ENCODE data around the gene HELQ.

HELQ gene

DNA sequence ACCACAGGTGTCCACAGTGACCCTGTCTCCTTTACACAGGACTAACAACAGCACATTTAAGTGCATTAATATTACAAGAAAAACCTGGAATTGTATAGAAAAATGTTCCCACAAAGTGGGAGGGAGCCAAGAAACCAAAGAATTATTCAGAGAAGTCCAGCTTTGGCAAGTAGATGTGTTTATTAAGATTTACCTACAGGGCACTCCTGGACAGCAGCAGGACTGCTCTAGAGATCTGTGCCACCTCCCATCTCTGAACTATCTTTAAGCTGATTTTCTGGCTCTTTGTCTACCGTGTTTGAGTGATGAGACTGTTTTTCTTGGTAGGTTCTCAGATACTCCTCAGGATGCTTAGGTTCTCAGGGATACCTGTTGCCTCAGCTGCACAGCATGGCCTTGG, 82.7 kb downstream of the HELQ start:
- DNase-seq, result no peak
- TF ChIP-seq, protein P1, sequence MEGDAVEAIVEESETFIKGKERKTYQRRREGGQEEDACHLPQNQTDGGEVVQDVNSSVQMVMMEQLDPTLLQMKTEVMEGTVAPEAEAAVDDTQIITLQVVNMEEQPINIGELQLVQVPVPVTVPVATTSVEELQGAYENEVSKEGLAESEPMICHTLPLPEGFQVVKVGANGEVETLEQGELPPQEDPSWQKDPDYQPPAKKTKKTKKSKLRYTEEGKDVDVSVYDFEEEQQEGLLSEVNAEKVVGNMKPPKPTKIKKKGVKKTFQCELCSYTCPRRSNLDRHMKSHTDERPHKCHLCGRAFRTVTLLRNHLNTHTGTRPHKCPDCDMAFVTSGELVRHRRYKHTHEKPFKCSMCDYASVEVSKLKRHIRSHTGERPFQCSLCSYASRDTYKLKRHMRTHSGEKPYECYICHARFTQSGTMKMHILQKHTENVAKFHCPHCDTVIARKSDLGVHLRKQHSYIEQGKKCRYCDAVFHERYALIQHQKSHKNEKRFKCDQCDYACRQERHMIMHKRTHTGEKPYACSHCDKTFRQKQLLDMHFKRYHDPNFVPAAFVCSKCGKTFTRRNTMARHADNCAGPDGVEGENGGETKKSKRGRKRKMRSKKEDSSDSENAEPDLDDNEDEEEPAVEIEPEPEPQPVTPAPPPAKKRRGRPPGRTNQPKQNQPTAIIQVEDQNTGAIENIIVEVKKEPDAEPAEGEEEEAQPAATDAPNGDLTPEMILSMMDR (IDR thresholded peaks at IDR 0.05), result no peak
- no peaks in the 10 kb centered on the region for H3K4me1 ChIP-seq
- intact Hi-C loops (cut with DNase I; ENCODE audit: low total_unique reads), result no loop called here
- no peak overlapping the region for H3K4me3 ChIP-seq
- H3K9me3 ChIP-seq, result no peaks in the 10 kb centered on the region
- H3K27ac ChIP-seq, result no peak overlapping the region
- no peaks in the 10 kb centered on the region for H3K36me3 ChIP-seq
- no peaks in the 10 kb centered on the region for H3K27me3 ChIP-seq

DNA sequence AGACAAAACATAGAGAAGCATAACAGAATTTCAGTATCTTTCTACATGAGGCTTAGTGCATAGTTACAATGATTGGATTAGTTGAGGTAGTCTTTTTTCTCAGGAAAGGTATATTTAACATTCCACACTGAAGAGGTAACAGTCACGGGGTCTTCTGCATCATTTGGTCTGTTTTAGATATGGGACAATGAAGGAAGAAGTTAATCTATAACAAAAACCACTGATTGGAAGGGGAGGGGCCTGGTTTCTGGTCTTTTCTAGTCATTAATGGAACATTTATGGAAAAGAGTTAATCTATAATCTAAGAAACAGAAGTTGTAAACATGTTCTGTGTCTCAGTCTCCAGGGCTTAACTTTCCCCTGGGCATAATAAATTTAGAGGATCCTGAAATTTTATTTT, 83.7 kb downstream of the HELQ start:
- H3K9me3 ChIP-seq, result no peaks in the 10 kb centered on the region
- H3K27ac ChIP-seq, result no peak overlapping the region
- DNase-seq, result no peak
- no peaks in the 10 kb centered on the region for H3K36me3 ChIP-seq
- intact Hi-C loops (cut with DNase I; ENCODE audit: low total_unique reads), result no loop called here
- H3K4me3 ChIP-seq, result no peak overlapping the region
- no peaks in the 10 kb centered on the region for H3K27me3 ChIP-seq
- TF ChIP-seq, protein P1 (IDR thresholded peaks at IDR 0.05), result no peak
- H3K4me1 ChIP-seq, result no peaks in the 10 kb centered on the region

DNA sequence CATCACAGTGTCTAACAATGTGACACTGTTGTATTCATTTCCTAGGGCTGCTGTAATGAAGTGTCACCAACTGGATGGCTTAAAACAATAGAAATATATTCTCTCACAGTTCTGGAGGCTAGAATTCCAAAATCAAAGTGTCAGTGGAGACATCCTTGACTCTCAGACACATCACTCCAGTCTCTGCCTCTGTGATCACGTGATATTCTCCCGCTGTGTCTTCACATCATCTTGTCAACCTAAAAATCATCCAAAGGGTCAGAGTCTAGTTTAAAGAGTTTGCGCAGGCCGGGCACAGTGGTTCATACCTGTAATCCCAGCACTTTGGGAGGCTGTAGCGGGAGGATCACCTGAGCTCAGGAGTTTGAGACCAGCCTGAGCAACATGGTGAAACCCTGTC, 84.4 kb downstream of the HELQ start:
- no peak overlapping the region for H3K27ac ChIP-seq
- no peaks in the 10 kb centered on the region for H3K9me3 ChIP-seq
- no peaks in the 10 kb centered on the region for H3K36me3 ChIP-seq
- TF ChIP-seq, protein P1 (IDR thresholded peaks at IDR 0.05), result no peak
- no peak overlapping the region for H3K4me3 ChIP-seq
- DNase-seq, result no peak
- intact Hi-C loops (cut with DNase I; ENCODE audit: low total_unique reads), result no loop called here
- no peaks in the 10 kb centered on the region for H3K27me3 ChIP-seq
- no peaks in the 10 kb centered on the region for H3K4me1 ChIP-seq

DNA sequence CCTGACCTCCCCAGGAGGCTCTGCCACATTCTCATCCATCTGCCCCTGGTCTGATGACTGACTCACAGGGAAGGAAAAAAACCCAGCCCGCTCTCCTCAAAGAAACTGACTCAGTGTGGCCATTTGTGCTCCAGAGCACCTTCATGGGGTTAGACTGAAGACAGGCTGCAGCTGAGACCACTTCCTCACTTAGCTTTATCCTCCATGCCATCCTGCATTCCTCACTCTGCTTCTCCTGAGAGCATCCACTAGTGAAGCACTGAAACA, 85.0 kb downstream of the HELQ start:
- no peak overlapping the region for H3K4me3 ChIP-seq
- no peaks in the 10 kb centered on the region for H3K36me3 ChIP-seq
- H3K9me3 ChIP-seq, result no peaks in the 10 kb centered on the region
- H3K27ac ChIP-seq, result no peak overlapping the region
- DNase-seq, result no peak
- intact Hi-C loops (cut with DNase I; ENCODE audit: low total_unique reads), result no loop called here
- TF ChIP-seq, protein P1 (IDR thresholded peaks at IDR 0.05), result no peak
- H3K27me3 ChIP-seq, result no peaks in the 10 kb centered on the region
- H3K4me1 ChIP-seq, result no peaks in the 10 kb centered on the region

DNA sequence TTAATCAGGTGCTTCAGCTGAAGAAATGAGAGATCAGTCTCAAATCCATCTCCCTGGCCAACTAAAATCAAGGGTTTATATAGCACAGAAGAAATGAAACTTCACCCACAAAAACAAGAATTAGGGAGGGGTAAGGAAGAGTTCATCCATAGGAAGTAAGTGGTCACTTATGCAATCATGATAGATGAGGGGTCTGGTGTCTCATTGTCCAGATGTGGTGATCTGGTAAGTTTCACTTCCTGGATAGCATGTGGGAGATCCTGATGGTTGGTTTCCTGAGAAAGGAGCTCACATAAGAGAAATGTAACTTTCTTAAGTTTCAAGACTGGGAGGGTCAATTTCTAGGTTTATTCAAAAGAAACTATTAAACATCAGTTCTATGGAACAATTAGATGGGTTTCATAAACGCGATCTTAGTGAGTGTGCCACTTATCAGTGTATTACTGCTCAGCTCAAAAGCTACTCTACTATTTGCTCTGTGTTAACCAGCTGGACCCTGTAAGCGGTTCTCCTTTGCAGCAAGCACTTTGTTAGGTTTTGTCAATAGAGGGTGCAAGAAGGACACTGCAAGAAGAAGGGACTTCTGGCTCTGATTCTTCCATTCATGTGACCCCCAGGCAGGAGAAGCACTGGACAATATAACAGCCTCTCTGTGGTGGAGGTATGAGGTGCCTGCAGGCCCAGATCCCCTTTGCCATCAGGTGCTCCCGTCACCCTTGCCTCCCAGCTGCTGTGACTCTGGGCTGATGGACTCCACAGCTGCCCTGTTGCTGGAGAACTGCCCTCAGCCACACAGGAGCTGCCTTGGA, 85.6 kb downstream of the HELQ start:
- no peak for DNase-seq

More for the DNA sequence above, 85.6 kb downstream of the HELQ start:
- no peaks in the 10 kb centered on the region for H3K4me1 ChIP-seq
- intact Hi-C loops (cut with DNase I; ENCODE audit: low total_unique reads), result no loop called here
- no peaks in the 10 kb centered on the region for H3K9me3 ChIP-seq
- TF ChIP-seq, protein P1 (IDR thresholded peaks at IDR 0.05), result no peak
- no peaks in the 10 kb centered on the region for H3K36me3 ChIP-seq
- H3K27me3 ChIP-seq, result no peaks in the 10 kb centered on the region
- no peak overlapping the region for H3K27ac ChIP-seq
- no peak overlapping the region for H3K4me3 ChIP-seq

All from tibial artery (tissue), 4 donors.